ENCODE results near the gene APEX2.
"Not testable (repeated sequence)": the region's sequence is repeated elsewhere in the genome, so short reads cannot be mapped to it uniquely, and the experiment has no call there.

Gene APEX2

GRCh38 chrX:54999717-55000598, at the start of gene APEX2:
Gene APEX2, plus strand, starts transcription at chrX:55000363. Its CDS starts 60 bp downstream, at chrX:55000423.
- DNase-seq (ENCODE audit: low read depth), result peak; percentile 80

- DNase-seq (ENCODE audit: low read depth), result no peak
Measured at GRCh38 chrX:54950730-54951375, 49.3 kb upstream of the APEX2 start.

- no peak for DNase-seq (ENCODE audit: low read depth)
Measured at GRCh38 chrX:54961750-54962149, 38.4 kb upstream of the APEX2 start.

GRCh38 chrX:54964766-54965497, 35.2 kb upstream of the APEX2 start:
- no peak for DNase-seq (ENCODE audit: low read depth)

- no peak for DNase-seq (ENCODE audit: low read depth)
Measured at GRCh38 chrX:54977387-54977786, 22.8 kb upstream of the APEX2 start.

GRCh38 chrX:54978448-54978847, 21.7 kb upstream of the APEX2 start:
- DNase-seq (ENCODE audit: low read depth), result no peak

GRCh38 chrX:54979432-54979831, 20.7 kb upstream of the APEX2 start:
- no peak for DNase-seq (ENCODE audit: low read depth)

GRCh38 chrX:54980334-54980733, 19.8 kb upstream of the APEX2 start:
- DNase-seq (ENCODE audit: low read depth), result no peak

GRCh38 chrX:54983306-54983705, 16.9 kb upstream of the APEX2 start:
- DNase-seq (ENCODE audit: low read depth), result not testable (repeated sequence)

- DNase-seq (ENCODE audit: low read depth), result no peak
Measured at GRCh38 chrX:54991706-54992105, 8.5 kb upstream of the APEX2 start.

GRCh38 chrX:54992911-54993622, 7.1 kb upstream of the APEX2 start:
- no peak for DNase-seq (ENCODE audit: low read depth)

GRCh38 chrX:54994099-54994498, 6.1 kb upstream of the APEX2 start, which contains the start of gene PFKFB1:
Gene PFKFB1, minus strand, starts transcription at chrX:54994188. Its CDS starts 181 bp downstream, at chrX:54994007.
- no peak for DNase-seq (ENCODE audit: low read depth)

GRCh38 chrX:54994668-54995351, 5.4 kb upstream of the APEX2 start:
- DNase-seq (ENCODE audit: low read depth), result no peak

- DNase-seq (ENCODE audit: low read depth), result no peak
Measured at GRCh38 chrX:54995621-54996020, 4.5 kb upstream of the APEX2 start.

- DNase-seq (ENCODE audit: low read depth), result no peak
Measured at GRCh38 chrX:55004231-55004630, 4.1 kb downstream of the APEX2 start.

GRCh38 chrX:55005256-55005655, 5.1 kb downstream of the APEX2 start:
- DNase-seq (ENCODE audit: low read depth), result no peak

- DNase-seq (ENCODE audit: low read depth), result no peak
Measured at GRCh38 chrX:55006827-55007621, 6.9 kb downstream of the APEX2 start.

- DNase-seq (ENCODE audit: low read depth), result no peak
Measured at GRCh38 chrX:55007656-55008055, 7.5 kb downstream of the APEX2 start.

GRCh38 chrX:55008571-55009358, 8.6 kb downstream of the APEX2 start:
- no peak for DNase-seq (ENCODE audit: low read depth)

GRCh38 chrX:55011294-55011693, 11.1 kb downstream of the APEX2 start:
- DNase-seq (ENCODE audit: low read depth), result no peak
